DND-41 (cell line): ENCODE measurements around the gene TRPT1.

ENCODE experiments used
- ATAC-seq: fragments of 200-7000 bp; cut with Tn5 transposase; 3 replicates; pipeline ENCODE4 v1.9.1; 2021; ENCODE audit warnings: low read depth; ENCODE audit not compliant: insufficient read depth
- DNase-seq: peaks from one replicate; pipeline ENCODE4 v3.0.0-alpha.2; 2020
- H2AFZ ChIP-seq: 2 replicates; pipeline ENCODE4 v1.6.0; 2012; ENCODE audit warnings: low read depth, low read length
- H3K27ac ChIP-seq: 2 replicates; pipeline ENCODE4 v1.5.1; 2012; ENCODE audit warnings: low read length, inconsistent platforms
- H3K27me3 ChIP-seq: fragments of 200-600 bp; sonication (generic); 2 replicates; pipeline ENCODE4 v1.6.0; 2012; ENCODE audit warnings: low read length, mild to moderate bottlenecking, inconsistent platforms; ENCODE audit not compliant: insufficient read depth, poor library complexity
- H3K36me3 ChIP-seq: 2 replicates; pipeline ENCODE4 v1.5.1; 2012; ENCODE audit warnings: low read length, inconsistent platforms; ENCODE audit not compliant: insufficient read depth
- H3K4me1 ChIP-seq: 2 replicates; pipeline ENCODE4 v1.5.1; 2012; ENCODE audit warnings: mild to moderate bottlenecking, low read length; ENCODE audit not compliant: insufficient read depth
- H3K4me2 ChIP-seq: 2 replicates; pipeline ENCODE4 v1.6.0; 2012; ENCODE audit warnings: mild to moderate bottlenecking, moderate library complexity, low read length, inconsistent platforms; ENCODE audit not compliant: insufficient read depth
- H3K4me3 ChIP-seq, 2 experiments: fragments of 200-600 bp in 1 of 2; shearing (Covaris generic) in 1 of 2; 2 replicates each; pipeline ENCODE4 v1.5.1; 2012 to 2016; ENCODE audit warnings: inconsistent platforms in 2 of 2, low read length in 2 of 2, mild to moderate bottlenecking in 2 of 2, low read depth in 1 of 2, moderate library complexity in 1 of 2
- H3K79me2 ChIP-seq: 2 replicates; pipeline ENCODE4 v1.6.0; 2012; ENCODE audit warnings: low read length, inconsistent platforms; ENCODE audit not compliant: insufficient read depth
- H3K9ac ChIP-seq: 2 replicates; pipeline ENCODE4 v1.6.0; 2012; ENCODE audit warnings: low read depth, mild to moderate bottlenecking, inconsistent platforms, low read length, moderate library complexity
- H3K9me3 ChIP-seq: 2 replicates; pipeline ENCODE4 v1.5.1; 2012; ENCODE audit warnings: low read length, moderate library complexity, mild to moderate bottlenecking, inconsistent platforms; ENCODE audit not compliant: insufficient read depth, severe bottlenecking
- H4K20me1 ChIP-seq: 2 replicates; pipeline ENCODE4 v1.6.0; 2012; ENCODE audit warnings: low read length; ENCODE audit not compliant: insufficient read depth
- CTCF ChIP-seq: IDR thresholded peaks from 2 replicates; pipeline ENCODE4 v1.5.1; 2012; ENCODE audit warnings: borderline replicate concordance, low read length, moderate library complexity, mild to moderate bottlenecking; ENCODE audit not compliant: poor library complexity, severe bottlenecking; ENCODE audit errors: extremely low read depth
- EZH2 ChIP-seq: IDR thresholded peaks from 3 replicates; pipeline ENCODE4 v1.6.1; 2012; ENCODE audit warnings: borderline replicate concordance, low read depth, mild to moderate bottlenecking, moderate library complexity, low read length, inconsistent platforms; ENCODE audit not compliant: severe bottlenecking

TRPT1 gene

GRCh38 chr11:64210301-64211020, 15.5 kb downstream of the TRPT1 start:
- no peak for TF ChIP-seq CTCF
- no peak for TF ChIP-seq EZH2
- Histone ChIP-seq H3K36me3 (peaks cover 68% of the 10 kb centered on the region), H2AFZ (no peak overlapping the region), H3K4me2 (no peak overlapping the region), H3K4me1 (peaks cover 34% of the 10 kb centered on the region), H3K9ac (no peak overlapping the region), H3K9me3 (no peaks in the 10 kb centered on the region), H3K27me3 (no peaks in the 10 kb centered on the region), H3K79me2 (peaks cover 17% of the 10 kb centered on the region), H4K20me1 (peaks cover 10% of the 10 kb centered on the region; the same call in 1 of the 2 replicates), H3K27ac (no peak overlapping the region), H3K4me3 (no peak overlapping the region)
- ATAC-seq (no peak), DNase-seq (no peak)

- Histone ChIP-seq H3K4me2 (no peak overlapping the region), H2AFZ (no peak overlapping the region), H4K20me1 (peaks cover 13% of the 10 kb centered on the region), H3K9ac (no peak overlapping the region), H3K79me2 (peaks cover 17% of the 10 kb centered on the region), H3K9me3 (no peaks in the 10 kb centered on the region), H3K27ac (no peak overlapping the region), H3K4me1 (peaks cover 41% of the 10 kb centered on the region), H3K36me3 (peaks cover 70% of the 10 kb centered on the region), H3K4me3 (no peak overlapping the region), H3K27me3 (no peaks in the 10 kb centered on the region)
- ATAC-seq, result no peak
- no peak for DNase-seq
- TF ChIP-seq CTCF (no peak), EZH2 (no peak)
These were observed 16.5 kb downstream of the TRPT1 start for GRCh38 chr11:64209563-64209843.

- Histone ChIP-seq H3K27me3 (no peaks in the 10 kb centered on the region), H3K4me3 (no peak overlapping the region), H4K20me1 (peaks cover 18% of the 10 kb centered on the region), H3K9ac (no peak overlapping the region; the same call in 1 of the 2 replicates), H3K79me2 (peaks cover 17% of the 10 kb centered on the region), H3K27ac (peak overlapping the region; percentile 93), H3K4me1 (peaks cover 45% of the 10 kb centered on the region), H2AFZ (no peak overlapping the region), H3K4me2 (no peak overlapping the region), H3K9me3 (no peaks in the 10 kb centered on the region), H3K36me3 (peaks cover 69% of the 10 kb centered on the region)
- DNase-seq, result no peak
- ATAC-seq, result no peak
- TF ChIP-seq EZH2 (no peak), CTCF (no peak)
These were observed 17.0 kb downstream of the TRPT1 start for GRCh38 chr11:64208796-64209562.
